HAP-1 (cell line): ENCODE results near the gene AUH.

Experiments
- DNase-seq, 2 experiments: peaks; one replicate each; pipeline ENCODE4 v3.0.0-alpha.2; 2016 to 2020; ENCODE audit warnings: low spot score in 2 of 2
- H3K27me3 ChIP-seq: fragments of 250-450 bp; sonication (Bioruptor Pico); 2 replicates; pipeline ENCODE4 v1.5.1; 2020; ENCODE audit warnings: low read depth, mild to moderate bottlenecking, moderate library complexity
- H3K36me3 ChIP-seq: fragments of 250-450 bp; sonication (Bioruptor Pico); replicated peaks from 2 replicates; pipeline ENCODE4 v1.5.1; 2020; ENCODE audit warnings: mild to moderate bottlenecking
- H3K4me1 ChIP-seq: fragments of 250-450 bp; sonication (Bioruptor Pico); 2 replicates; pipeline ENCODE4 v1.5.1; 2020; ENCODE audit warnings: mild to moderate bottlenecking
- H3K4me3 ChIP-seq: fragments of 250-450 bp; sonication (Bioruptor Pico); 2 replicates; pipeline ENCODE4 v1.5.1; 2020; ENCODE audit warnings: mild to moderate bottlenecking, moderate library complexity
- H3K9me3 ChIP-seq: fragments of 250-450 bp; sonication (Bioruptor Pico); 2 replicates; pipeline ENCODE4 v1.5.1; 2020; ENCODE audit warnings: mild to moderate bottlenecking, moderate library complexity
- in situ Hi-C: fragments of 300-500 bp; cut with MboI; formaldehyde crosslinking; loops from 3 replicates; pipeline ENCODE4 v1.14.3; 2020; ENCODE audit warnings: low sequenced_read_pairs, inconsistent platforms, mixed read lengths

AUH gene

GRCh38 chr9:91341749-91342148, 20.0 kb downstream of the AUH start:
- H3K36me3 ChIP-seq: peaks cover 19% of the 10 kb centered on the region; the same call in 1 of the 2 replicates

GRCh38 chr9:91341258-91341746, 20.4 kb downstream of the AUH start:
- peaks cover 19% of the 10 kb centered on the region; the same call in 1 of the 2 replicates for H3K36me3 ChIP-seq
- no peaks in the 10 kb centered on the region for H3K27me3 ChIP-seq
- in situ Hi-C loops: no loop called here
- DNase-seq: no peak
- no peaks in the 10 kb centered on the region for H3K9me3 ChIP-seq
- H3K4me1 ChIP-seq: peaks cover 2% of the 10 kb centered on the region; the same call in 1 of the 2 replicates
- H3K4me3 ChIP-seq: no peak overlapping the region

More at GRCh38 chr9:91341749-91342148, 20.0 kb downstream of the AUH start:
- Histone ChIP-seq H3K4me1 (peaks cover 2% of the 10 kb centered on the region; the same call in 1 of the 2 replicates), H3K27me3 (no peaks in the 10 kb centered on the region), H3K4me3 (no peak overlapping the region), H3K9me3 (no peaks in the 10 kb centered on the region)
- DNase-seq: no peak
- in situ Hi-C loops: no loop called here

- no peak overlapping the region for H3K4me3 ChIP-seq
- H3K36me3 ChIP-seq: peaks cover 19% of the 10 kb centered on the region; the same call in 1 of the 2 replicates
- no peaks in the 10 kb centered on the region for H3K27me3 ChIP-seq
- in situ Hi-C loops: no loop called here
- no peak for DNase-seq
- no peaks in the 10 kb centered on the region for H3K9me3 ChIP-seq
- no peaks in the 10 kb centered on the region; the same call in 1 of the 2 replicates for H3K4me1 ChIP-seq
These were observed 21.2 kb downstream of the AUH start for GRCh38 chr9:91340395-91340967.

GRCh38 chr9:91338681-91339080, 23.0 kb downstream of the AUH start:
- DNase-seq: no peak
- Histone ChIP-seq H3K9me3 (no peaks in the 10 kb centered on the region), H3K36me3 (peaks cover 19% of the 10 kb centered on the region; the same call in 1 of the 2 replicates), H3K4me1 (no peaks in the 10 kb centered on the region), H3K4me3 (no peak overlapping the region), H3K27me3 (no peaks in the 10 kb centered on the region)
- in situ Hi-C loops: no loop called here

GRCh38 chr9:91336786-91337185, 24.9 kb downstream of the AUH start:
- Histone ChIP-seq H3K36me3 (peaks cover 9% of the 10 kb centered on the region; the same call in 1 of the 2 replicates), H3K9me3 (no peaks in the 10 kb centered on the region), H3K4me3 (no peak overlapping the region), H3K27me3 (no peaks in the 10 kb centered on the region), H3K4me1 (no peaks in the 10 kb centered on the region)
- in situ Hi-C loops: no loop called here
- no peak for DNase-seq

GRCh38 chr9:91334053-91334452, 27.7 kb downstream of the AUH start:
- in situ Hi-C loops: no loop called here
- H3K4me3 ChIP-seq: no peak overlapping the region
- H3K4me1 ChIP-seq: no peaks in the 10 kb centered on the region
- no peaks in the 10 kb centered on the region; the same call in 1 of the 2 replicates for H3K36me3 ChIP-seq
- DNase-seq: no peak
- H3K27me3 ChIP-seq: no peaks in the 10 kb centered on the region
- no peaks in the 10 kb centered on the region; the same call in 1 of the 2 replicates for H3K9me3 ChIP-seq

GRCh38 chr9:91333551-91333950, 28.2 kb downstream of the AUH start:
- Histone ChIP-seq H3K36me3 (no peaks in the 10 kb centered on the region; the same call in 1 of the 2 replicates), H3K4me1 (no peaks in the 10 kb centered on the region), H3K4me3 (no peak overlapping the region), H3K27me3 (no peaks in the 10 kb centered on the region), H3K9me3 (no peaks in the 10 kb centered on the region; the same call in 1 of the 2 replicates)
- no peak for DNase-seq
- in situ Hi-C loops: no loop called here

- Histone ChIP-seq H3K4me3 (no peak overlapping the region), H3K9me3 (no peaks in the 10 kb centered on the region; the same call in 1 of the 2 replicates), H3K36me3 (no peaks in the 10 kb centered on the region), H3K27me3 (no peaks in the 10 kb centered on the region), H3K4me1 (no peaks in the 10 kb centered on the region)
- no peak for DNase-seq
- in situ Hi-C loops: no loop called here
These were observed 29.0 kb downstream of the AUH start for GRCh38 chr9:91332546-91333231.

- Histone ChIP-seq H3K36me3 (no peaks in the 10 kb centered on the region), H3K27me3 (no peaks in the 10 kb centered on the region), H3K4me3 (no peak overlapping the region), H3K9me3 (no peaks in the 10 kb centered on the region; the same call in 1 of the 2 replicates), H3K4me1 (no peaks in the 10 kb centered on the region)
- DNase-seq: no peak
- in situ Hi-C loops: no loop called here
These were observed 29.9 kb downstream of the AUH start for GRCh38 chr9:91331849-91332248.

- no peaks in the 10 kb centered on the region; the same call in 1 of the 2 replicates for H3K9me3 ChIP-seq
- DNase-seq: no peak
- no peak overlapping the region for H3K4me3 ChIP-seq
- no peaks in the 10 kb centered on the region for H3K27me3 ChIP-seq
- no peaks in the 10 kb centered on the region for H3K4me1 ChIP-seq
- no peaks in the 10 kb centered on the region for H3K36me3 ChIP-seq
- in situ Hi-C loops: no loop called here
These were observed 33.5 kb downstream of the AUH start for GRCh38 chr9:91328186-91328585.

- Histone ChIP-seq H3K4me3 (no peak overlapping the region), H3K27me3 (no peaks in the 10 kb centered on the region), H3K36me3 (no peaks in the 10 kb centered on the region; the same call in 1 of the 2 replicates), H3K9me3 (no peaks in the 10 kb centered on the region), H3K4me1 (no peaks in the 10 kb centered on the region)
- in situ Hi-C loops: no loop called here
- no peak for DNase-seq
These were observed 40.0 kb downstream of the AUH start for GRCh38 chr9:91321691-91322090.

GRCh38 chr9:91320299-91320698, 41.4 kb downstream of the AUH start:
- no peaks in the 10 kb centered on the region for H3K27me3 ChIP-seq
- H3K36me3 ChIP-seq: no peaks in the 10 kb centered on the region; the same call in 1 of the 2 replicates
- H3K9me3 ChIP-seq: no peaks in the 10 kb centered on the region
- H3K4me3 ChIP-seq: no peak overlapping the region
- DNase-seq: no peak
- in situ Hi-C loops: no loop called here
- H3K4me1 ChIP-seq: no peaks in the 10 kb centered on the region

GRCh38 chr9:91316093-91316492, 45.6 kb downstream of the AUH start:
- no peaks in the 10 kb centered on the region for H3K36me3 ChIP-seq
- in situ Hi-C loops: no loop called here
- no peak overlapping the region for H3K4me3 ChIP-seq
- no peaks in the 10 kb centered on the region for H3K4me1 ChIP-seq
- no peak for DNase-seq
- H3K27me3 ChIP-seq: no peaks in the 10 kb centered on the region
- no peaks in the 10 kb centered on the region for H3K9me3 ChIP-seq

GRCh38 chr9:91315191-91315590, 46.5 kb downstream of the AUH start:
- H3K9me3 ChIP-seq: no peaks in the 10 kb centered on the region
- no peaks in the 10 kb centered on the region for H3K36me3 ChIP-seq
- H3K4me3 ChIP-seq: no peak overlapping the region
- in situ Hi-C loops: no loop called here
- DNase-seq: no peak
- H3K27me3 ChIP-seq: no peaks in the 10 kb centered on the region
- H3K4me1 ChIP-seq: no peaks in the 10 kb centered on the region
